AG10803 (cell line): ENCODE measurements around the gene ARHGAP26.

Experiments
- DNase-seq: peaks from one replicate; pipeline ENCODE4 v3.0.0; 2010; ENCODE audit warnings: low read depth
- H3K4me3 ChIP-seq: 2 replicates; pipeline ENCODE4 v1.5.1; 2011; ENCODE audit warnings: mild to moderate bottlenecking, low read length, control low read depth
- TF ChIP-seq, protein P1 (sequence below): conservative IDR thresholded peaks from 2 replicates; pipeline ENCODE4 v1.5.1; 2011; ENCODE audit warnings: mild to moderate bottlenecking, low read length, control low read depth, inconsistent platforms

Gene ARHGAP26

DNA sequence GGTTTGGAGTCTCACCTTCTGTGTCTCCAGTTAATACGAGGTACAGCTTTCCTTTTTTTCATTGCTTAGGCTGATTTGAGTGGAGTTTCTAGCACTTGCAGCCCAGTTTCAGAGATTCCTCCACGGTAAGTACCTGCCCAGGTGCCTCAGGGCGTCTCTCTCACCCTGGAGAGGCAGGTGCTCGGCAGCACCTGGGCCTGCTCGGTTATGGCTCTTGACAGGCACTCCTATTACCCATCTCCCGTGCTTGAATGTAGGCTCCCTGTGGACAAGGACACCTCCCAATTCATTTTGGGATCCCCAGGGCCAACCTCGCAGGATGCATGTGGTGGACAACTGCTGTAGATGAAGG lies 489.1 kb downstream of the ARHGAP26 start:
- no peak for DNase-seq
- TF ChIP-seq, protein P1, sequence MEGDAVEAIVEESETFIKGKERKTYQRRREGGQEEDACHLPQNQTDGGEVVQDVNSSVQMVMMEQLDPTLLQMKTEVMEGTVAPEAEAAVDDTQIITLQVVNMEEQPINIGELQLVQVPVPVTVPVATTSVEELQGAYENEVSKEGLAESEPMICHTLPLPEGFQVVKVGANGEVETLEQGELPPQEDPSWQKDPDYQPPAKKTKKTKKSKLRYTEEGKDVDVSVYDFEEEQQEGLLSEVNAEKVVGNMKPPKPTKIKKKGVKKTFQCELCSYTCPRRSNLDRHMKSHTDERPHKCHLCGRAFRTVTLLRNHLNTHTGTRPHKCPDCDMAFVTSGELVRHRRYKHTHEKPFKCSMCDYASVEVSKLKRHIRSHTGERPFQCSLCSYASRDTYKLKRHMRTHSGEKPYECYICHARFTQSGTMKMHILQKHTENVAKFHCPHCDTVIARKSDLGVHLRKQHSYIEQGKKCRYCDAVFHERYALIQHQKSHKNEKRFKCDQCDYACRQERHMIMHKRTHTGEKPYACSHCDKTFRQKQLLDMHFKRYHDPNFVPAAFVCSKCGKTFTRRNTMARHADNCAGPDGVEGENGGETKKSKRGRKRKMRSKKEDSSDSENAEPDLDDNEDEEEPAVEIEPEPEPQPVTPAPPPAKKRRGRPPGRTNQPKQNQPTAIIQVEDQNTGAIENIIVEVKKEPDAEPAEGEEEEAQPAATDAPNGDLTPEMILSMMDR = no peak
- H3K4me3 ChIP-seq = no peak overlapping the region

DNA sequence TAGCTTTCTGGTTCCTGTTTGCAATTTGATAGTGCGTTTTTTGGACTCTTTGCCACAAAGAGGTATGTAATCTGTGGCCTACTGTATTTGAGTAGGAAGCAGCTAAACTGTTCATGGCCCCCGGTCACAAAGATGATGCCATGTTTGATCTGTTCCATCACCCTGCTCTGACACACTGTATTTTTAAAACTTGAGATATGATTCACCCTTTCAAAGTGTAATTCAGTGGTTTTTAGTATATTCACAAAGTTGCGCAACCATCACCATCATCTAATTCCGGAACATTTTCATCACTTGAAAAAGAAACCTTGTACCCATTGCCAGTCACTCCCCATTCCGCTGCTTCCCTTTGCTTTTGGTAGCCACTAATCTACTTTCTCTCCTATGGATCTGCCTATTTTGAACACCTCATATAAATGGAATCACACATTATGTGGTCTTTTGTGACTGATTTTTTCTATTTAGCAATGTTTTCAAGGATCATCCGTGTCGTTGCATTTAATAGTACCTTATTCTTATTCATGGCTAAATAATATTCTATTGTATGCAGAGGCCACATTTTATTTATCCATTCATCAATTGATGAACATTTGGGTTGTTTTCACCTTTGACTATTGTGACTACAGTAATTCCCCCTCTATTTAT lies 491.7 kb downstream of the ARHGAP26 start:
- no peak overlapping the region for H3K4me3 ChIP-seq
- TF ChIP-seq, protein P1 = no peak
- peak; percentile 62 for DNase-seq

DNA sequence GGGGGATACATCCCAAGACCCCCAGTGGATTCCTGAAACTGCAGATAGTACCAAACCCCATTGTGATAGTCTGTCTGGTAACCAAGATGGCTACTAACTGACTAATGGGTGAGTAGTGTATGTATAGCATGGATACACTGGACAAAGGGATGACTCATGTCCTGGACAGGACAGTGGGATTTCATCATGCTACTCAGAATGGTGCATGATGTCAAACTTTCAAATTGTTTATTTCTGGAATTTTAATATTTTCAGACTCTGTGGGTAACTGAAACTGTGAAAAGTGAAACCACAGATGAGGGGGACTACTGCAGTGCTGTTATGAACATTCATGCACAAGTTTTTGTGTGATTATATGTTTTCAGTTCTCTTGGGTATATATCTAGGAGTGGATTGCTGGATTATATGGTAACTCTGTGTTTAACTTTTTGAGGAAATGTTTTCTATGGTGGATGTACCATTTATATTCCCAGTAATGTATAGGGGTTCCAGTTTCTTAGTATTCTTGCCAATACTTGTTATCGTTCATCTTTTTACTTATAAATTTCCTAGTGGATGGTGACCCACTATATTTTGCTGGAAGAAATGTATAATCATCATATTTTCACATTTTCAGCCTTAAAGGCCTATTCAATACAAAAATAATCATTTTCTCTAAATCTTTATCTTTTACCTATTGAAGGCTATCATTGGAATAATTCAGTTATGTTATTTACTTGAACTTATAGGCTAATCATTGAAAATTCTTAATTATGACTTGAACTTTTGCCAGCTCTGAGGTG lies 492.4 kb downstream of the ARHGAP26 start:
- DNase-seq = peak; percentile 85
- H3K4me3 ChIP-seq = no peak overlapping the region
- TF ChIP-seq, protein P1 = no peak

DNA sequence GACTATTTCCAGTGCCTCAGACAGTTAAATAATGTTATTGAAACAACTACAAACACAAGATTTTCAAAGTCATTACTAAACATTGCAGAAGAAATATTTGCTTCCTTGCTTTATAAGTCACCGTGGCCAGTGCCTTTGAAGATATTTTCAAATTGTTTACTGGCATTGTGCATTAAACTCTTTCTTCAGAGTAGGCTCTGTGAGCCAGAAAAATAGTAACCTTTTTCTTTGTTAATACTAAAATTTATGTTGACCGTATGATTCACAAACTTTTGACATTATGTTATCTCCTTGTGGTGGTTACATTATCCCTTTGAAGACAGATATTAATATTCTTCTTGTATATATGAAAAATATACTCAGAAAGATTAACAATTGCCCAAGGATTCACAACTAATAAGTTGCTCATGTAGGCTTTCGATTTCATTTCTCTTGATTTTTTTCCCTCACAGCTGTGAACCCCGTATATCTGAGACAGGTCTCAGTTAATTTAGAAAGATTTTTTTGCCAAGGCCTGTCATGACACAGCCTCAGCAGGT lies 493.2 kb downstream of the ARHGAP26 start:
- no peak overlapping the region for H3K4me3 ChIP-seq
- TF ChIP-seq, protein P1 = no peak
- no peak for DNase-seq

DNA sequence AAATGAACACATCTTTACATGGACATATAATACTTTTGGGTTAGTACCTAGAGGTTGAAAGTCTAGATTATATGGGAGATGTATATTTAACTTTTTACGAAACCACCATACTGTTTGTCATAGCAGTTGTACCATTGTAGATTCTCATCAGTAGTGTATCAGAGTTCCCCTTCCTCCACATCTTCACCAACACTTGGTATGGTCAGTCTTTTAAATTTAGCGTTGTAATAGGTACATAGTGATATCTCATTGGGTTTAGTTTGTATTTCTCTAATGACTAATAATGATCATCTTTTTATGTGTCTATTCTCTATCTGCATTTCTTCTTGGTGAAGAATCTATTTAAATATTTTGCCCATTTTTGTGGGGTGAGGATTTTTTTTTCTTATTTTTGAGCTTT lies 495.8 kb downstream of the ARHGAP26 start:
- TF ChIP-seq, protein P1 = no peak
- no peak for DNase-seq
- H3K4me3 ChIP-seq = no peak overlapping the region

DNA sequence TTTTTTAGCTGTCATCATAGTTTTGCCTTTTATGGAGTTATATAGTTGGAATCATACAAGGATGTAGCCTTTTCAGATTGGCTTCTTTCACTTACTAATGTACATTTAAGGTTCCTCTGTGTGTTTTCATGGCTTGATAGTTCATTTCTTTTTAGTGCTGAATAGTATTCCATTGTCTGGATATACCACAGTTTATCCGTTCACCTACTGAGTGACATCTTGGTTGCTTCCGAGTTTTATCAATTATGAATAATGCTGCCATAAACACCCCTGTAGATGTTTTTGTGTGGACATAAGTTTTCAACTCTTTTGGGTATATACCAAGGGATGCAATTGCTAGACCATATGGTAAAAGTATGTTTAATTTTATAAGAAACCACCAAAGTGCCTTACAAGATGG lies 497.0 kb downstream of the ARHGAP26 start:
- no peak for DNase-seq
- TF ChIP-seq, protein P1 = no peak

DNA sequence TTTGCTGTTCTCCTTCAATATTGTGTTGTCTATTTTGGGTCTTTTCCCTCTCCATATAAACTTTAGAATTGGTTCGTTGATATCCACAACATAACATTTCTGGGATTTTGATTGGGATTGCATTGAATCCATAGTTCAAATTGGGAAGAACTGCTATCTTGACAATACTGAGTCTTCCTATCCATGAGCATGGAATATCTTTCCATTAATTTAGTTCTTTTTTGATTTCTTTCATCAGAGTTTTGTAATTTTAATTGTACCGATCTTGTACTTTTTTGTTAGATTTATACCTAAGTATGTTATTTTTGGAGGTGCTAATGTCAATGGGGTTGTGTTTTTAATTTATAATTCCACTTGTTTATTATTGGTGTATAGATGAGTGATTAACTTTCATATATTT lies 498.2 kb downstream of the ARHGAP26 start:
- TF ChIP-seq, protein P1 = no peak
- DNase-seq = no peak
- H3K4me3 ChIP-seq = no peak overlapping the region

More for the DNA sequence above, 497.0 kb downstream of the ARHGAP26 start:
- no peak overlapping the region for H3K4me3 ChIP-seq
